HG02885 (cell line): Measurements from ENCODE around the gene SEMA5A.

Experiments
- ATAC-seq: cut with Tn5 transposase; IDR thresholded peaks from one replicate; pipeline ENCODE4 v1.9.1; 2021; ENCODE audit warnings: mild to moderate bottlenecking; ENCODE audit not compliant: unreplicated experiment, poor library complexity

SEMA5A gene

GRCh38 chr5:9054322-9054721 is 491.6 kb downstream of the SEMA5A start:
- ATAC-seq: no peak

- no peak for ATAC-seq
Observed at GRCh38 chr5:9052421-9052820, 493.5 kb downstream of the SEMA5A start.

GRCh38 chr5:9051779-9052178 is 494.1 kb downstream of the SEMA5A start:
- no peak for ATAC-seq

GRCh38 chr5:9047932-9048331 is 497.9 kb downstream of the SEMA5A start:
- ATAC-seq: no peak

GRCh38 chr5:9046756-9047481 is 499.0 kb downstream of the SEMA5A start:
- ATAC-seq: no peak

- ATAC-seq: no peak
Observed at GRCh38 chr5:9045946-9046345, 499.9 kb downstream of the SEMA5A start.

GRCh38 chr5:9042241-9042640 is 503.6 kb downstream of the SEMA5A start:
- no peak for ATAC-seq

- no peak for ATAC-seq
Observed at GRCh38 chr5:9040475-9040874, 505.4 kb downstream of the SEMA5A start.

GRCh38 chr5:9037048-9037447 is 508.8 kb downstream of the SEMA5A start:
- ATAC-seq: no peak

GRCh38 chr5:9035346-9035745 is 510.5 kb downstream of the SEMA5A start:
- no peak for ATAC-seq

- no peak for ATAC-seq
Observed at GRCh38 chr5:9034649-9035048, 511.2 kb downstream of the SEMA5A start.

GRCh38 chr5:9033524-9033923 is 512.4 kb downstream of the SEMA5A start:
- no peak for ATAC-seq

- ATAC-seq: no peak
Observed at GRCh38 chr5:9025942-9026341, 519.9 kb downstream of the SEMA5A start.

GRCh38 chr5:9020996-9021395 is 524.9 kb downstream of the SEMA5A start:
- no peak for ATAC-seq

GRCh38 chr5:9015937-9016270 is 530.0 kb downstream of the SEMA5A start:
- ATAC-seq: no peak

GRCh38 chr5:9015260-9015936 is 530.5 kb downstream of the SEMA5A start:
- ATAC-seq: no peak

GRCh38 chr5:9013147-9013546 is 532.7 kb downstream of the SEMA5A start:
- no peak for ATAC-seq

- ATAC-seq: no peak
Observed at GRCh38 chr5:9009931-9010651, 535.8 kb downstream of the SEMA5A start.

- ATAC-seq: no peak
Observed at GRCh38 chr5:8997542-8998070, 548.3 kb downstream of the SEMA5A start.

GRCh38 chr5:8993031-8993430 is 552.8 kb downstream of the SEMA5A start:
- no peak for ATAC-seq
